ENCODE data around the gene MAP3K14. TPM values are rescaled to one million over a fixed set of nuclear protein-coding genes. Genes with fewer than 3 reads are reported as not detected.

Gene MAP3K14
- total RNA-seq, 4 donors from 2014 or later, result 3.7 to 14.7 (median 6.7) TPM

- TF ChIP-seq CTCF (IDR thresholded peaks at IDR 0.05) (no peak), POLR2A (IDR thresholded peaks at IDR 0.05) (no peak)
- H3K27me3 ChIP-seq, result no peaks in the 10 kb centered on the region
- WGBS, 2 donors, result 86% methylated on average over 3 of the region's 4 CpGs; no CpG with 5 or more reads in 1 of the 2 donors
- H3K4me3 ChIP-seq, result no peak overlapping the region
- H3K4me1 ChIP-seq, result peaks cover 77 to 100% (median 91%) of the 10 kb centered on the region in 3 donors
- H3K36me3 ChIP-seq, result peaks cover 0 to 16% (median 0%) of the 10 kb centered on the region in 3 donors
- DNase-seq, result no peak
- H3K9me3 ChIP-seq, result no peaks in the 10 kb centered on the region
- H3K27ac ChIP-seq, result peak overlapping the region in 3 of 4 donors; percentile 47 to 99 (median 90)
- intact Hi-C loops (cut with DNase I), result no loop called here
These were observed 7.4 kb downstream of the MAP3K14 start for GRCh38 chr17:45309400-45309799.

GRCh38 chr17:45308840-45309239, 8.0 kb downstream of the MAP3K14 start:
- intact Hi-C loops (cut with DNase I), result no loop called here
- TF ChIP-seq CTCF (IDR thresholded peaks at IDR 0.05), result no peak
- TF ChIP-seq POLR2A (IDR thresholded peaks at IDR 0.05), result no peak
- WGBS, 2 donors, result 92 to 93% methylated on average over 4 to 5 of the region's 5 CpGs

GRCh38 chr17:45308016-45308365, 8.8 kb downstream of the MAP3K14 start:
- intact Hi-C loops (cut with DNase I), result no loop called here
- no peaks in the 10 kb centered on the region for H3K27me3 ChIP-seq
- peaks cover 0 to 16% (median 0%) of the 10 kb centered on the region in 3 donors for H3K36me3 ChIP-seq
- no peak for DNase-seq
- H3K4me1 ChIP-seq, result peaks cover 70 to 100% (median 84%) of the 10 kb centered on the region in 3 donors
- H3K9me3 ChIP-seq, result no peaks in the 10 kb centered on the region
- H3K4me3 ChIP-seq, result peak overlapping the region in 2 of 4 donors; percentile 7 to 31
- WGBS, 2 donors, result 32 to 41% methylated on average over 6 of the region's 6 CpGs
- H3K27ac ChIP-seq, result peak overlapping the region; percentile 81 to 99 (median 92)
- TF ChIP-seq CTCF (IDR thresholded peaks at IDR 0.05) (no peak), POLR2A (IDR thresholded peaks at IDR 0.05) (no peak)

More at GRCh38 chr17:45308840-45309239, 8.0 kb downstream of the MAP3K14 start:
- Histone ChIP-seq H3K27me3 (no peaks in the 10 kb centered on the region), H3K4me1 (peaks cover 72 to 100% (median 86%) of the 10 kb centered on the region in 3 donors), H3K36me3 (peaks cover 0 to 16% (median 0%) of the 10 kb centered on the region in 3 donors), H3K27ac (peak overlapping the region; percentile 47 to 99 (median 86)), H3K4me3 (no peak overlapping the region), H3K9me3 (no peaks in the 10 kb centered on the region)
- no peak for DNase-seq

- H3K27ac ChIP-seq, result peak overlapping the region; percentile 81 to 99 (median 92)
- intact Hi-C loops (cut with DNase I), result no loop called here
- peaks cover 0 to 16% (median 0%) of the 10 kb centered on the region in 3 donors for H3K36me3 ChIP-seq
- H3K4me1 ChIP-seq, result peaks cover 69 to 100% (median 82%) of the 10 kb centered on the region in 3 donors
- TF ChIP-seq CTCF (IDR thresholded peaks at IDR 0.05), result no peak
- no peak for TF ChIP-seq POLR2A (IDR thresholded peaks at IDR 0.05)
- WGBS, 2 donors, result 10 to 11% methylated on average over 8 to 9 of the region's 9 CpGs
- H3K27me3 ChIP-seq, result no peaks in the 10 kb centered on the region
- DNase-seq, result no peak
- H3K4me3 ChIP-seq, result peak overlapping the region in 3 of 4 donors; percentile 4 to 31 (median 7)
- H3K9me3 ChIP-seq, result no peaks in the 10 kb centered on the region
These were observed 9.4 kb downstream of the MAP3K14 start for GRCh38 chr17:45307290-45308015.

- H3K27me3 ChIP-seq, result no peaks in the 10 kb centered on the region
- H3K9me3 ChIP-seq, result no peaks in the 10 kb centered on the region
- intact Hi-C loops (cut with DNase I), result no loop called here
- H3K36me3 ChIP-seq, result peaks cover 0 to 16% (median 0%) of the 10 kb centered on the region in 3 donors
- peaks cover 61 to 100% (median 81%) of the 10 kb centered on the region in 3 donors for H3K4me1 ChIP-seq
- H3K27ac ChIP-seq, result peak overlapping the region; percentile 81 to 99 (median 92)
- H3K4me3 ChIP-seq, result no peak overlapping the region
- 53 to 56% methylated on average over 5 of the region's 5 CpGs for WGBS, 2 donors
- no peak for DNase-seq
- TF ChIP-seq CTCF (IDR thresholded peaks at IDR 0.05) (no peak), POLR2A (IDR thresholded peaks at IDR 0.05) (no peak)
These were observed 10.2 kb downstream of the MAP3K14 start for GRCh38 chr17:45306623-45307022.

All from esophagus squamous epithelium (tissue), 5 donors.